Spleen (tissue), 11 donors: ENCODE data around the gene FBXL13. TPM values are rescaled to one million over a fixed set of nuclear protein-coding genes. Genes with fewer than 3 reads are reported as not detected.
"Not testable (repeated sequence)": the region's sequence is repeated elsewhere in the genome, so short reads cannot be mapped to it uniquely, and the experiment has no call there.

Source experiments
- DNase-seq: peaks from one replicate; pipeline ENCODE4 v3.0.0-alpha.2; 2020
- H3K27ac ChIP-seq, 8 donors: fragments of 200-600 bp; sonication (generic) in 7 of 8; 1 replicate in 4 of 8; 2 replicates in 4 of 8; pipeline versions ENCODE4 v1.5.0 to v1.8.0; 2016 to 2021; ENCODE audit warnings: inconsistent platforms in 4 of 8, mild to moderate bottlenecking in 4 of 8, moderate library complexity in 1 of 8
- H3K27me3 ChIP-seq, 7 donors: fragments of 200-600 bp; sonication (generic) in 6 of 7; replicated peaks in 1 of 7; 1 replicate in 4 of 7; 2 replicates in 3 of 7; pipeline versions ENCODE4 v1.5.0 to v1.8.0; 2016 to 2021; ENCODE audit warnings: inconsistent platforms in 3 of 7, mild to moderate bottlenecking in 1 of 7
- H3K36me3 ChIP-seq, 6 donors: fragments of 200-600 bp; sonication (generic) in 5 of 6; 1 replicate in 4 of 6; 2 replicates in 2 of 6; pipeline versions ENCODE4 v1.5.0 to v1.8.0; 2016 to 2021; ENCODE audit warnings: inconsistent platforms in 2 of 6
- H3K4me1 ChIP-seq, 6 donors: fragments of 200-600 bp; sonication (generic) in 5 of 6; 1 replicate in 3 of 6; 2 replicates in 3 of 6; pipeline versions ENCODE4 v1.5.0 to v1.8.0; 2016 to 2021; ENCODE audit warnings: inconsistent platforms in 3 of 6
- H3K4me3 ChIP-seq, 8 donors: fragments of 200-600 bp; sonication (generic) in 7 of 8; 1 replicate in 4 of 8; 2 replicates in 4 of 8; pipeline versions ENCODE4 v1.5.0 to v1.8.0; 2016 to 2021; ENCODE audit warnings: inconsistent platforms in 4 of 8, mild to moderate bottlenecking in 4 of 8, moderate library complexity in 2 of 8
- H3K9me3 ChIP-seq, 8 donors: fragments of 200-600 bp; sonication (generic) in 7 of 8; 1 replicate in 4 of 8; 2 replicates in 4 of 8; pipeline versions ENCODE4 v1.5.0 to v1.8.0; 2016 to 2021; ENCODE audit warnings: inconsistent platforms in 4 of 8
- CTCF ChIP-seq, 11 experiments: fragments of 200-600 bp in 7 of 11; fragments of 450-650 bp in 4 of 11; sonication (generic) in 4 of 11; IDR thresholded peaks in 8 of 11; conservative IDR thresholded peaks in 3 of 11; 1 replicate in 7 of 11; 2 replicates in 4 of 11; pipeline versions ENCODE4 v1.4.0 to v1.8.0; 2016 to 2021; ENCODE audit warnings: antibody characterized with exemption in 11 of 11, inconsistent platforms in 4 of 11, mild to moderate bottlenecking in 1 of 11
- POLR2A ChIP-seq, 3 donors: fragments of 450-650 bp; IDR thresholded peaks; one replicate each; pipeline ENCODE4 v1.5.1; 2017; ENCODE audit warnings: antibody characterized with exemption in 3 of 3, mild to moderate bottlenecking in 1 of 3
- POLR2AphosphoS5 ChIP-seq, 3 donors: sonication (generic); formaldehyde crosslinking; IDR thresholded peaks; one replicate each; pipeline ENCODE4 v1.5.1; 2017; ENCODE audit warnings: antibody characterized with exemption in 3 of 3
- WGBS, 5 donors: extraction: QIAGEN DNeasy Blood & Tissue Kit in 3 of 5; methylation state at CpG; one replicate each; pipeline versions ENCODE4 v1.1.5 to v1.1.7; 2013 to 2018; 5-methylcytosine and 5-hydroxymethylcytosine counted together
- intact Hi-C: fragments of 100-400 bp; cut with DNase I; formaldehyde crosslinking; loops from one replicate; pipeline ENCODE4 v1.15.0; 2023; ENCODE audit warnings: low total_unique reads
- polyA plus RNA-seq, 3 donors: library from polyadenylated mRNA; stranded (reverse); fragments of 200-250 nt; gene quantifications; one replicate each; pipeline ENCODE4 v1.2.1, GENCODE V29; 2013
- total RNA-seq, 7 donors: library from RNA; depleted of rRNA in 3 of 7; stranded (reverse); fragments of >200 nt in 3 of 7; fragmentation: NEBNext Ultra II Directional in 4 of 7; extraction: Animal tissue kit (Norgen Biotek cat#: 25700) in 4 of 7; gene quantifications; one replicate each; pipeline versions ENCODE4 v1.1.0 to v1.2.1, GENCODE V29; 2016 to 2021
- donor health status: healthy with polysubstance abuse.
- donor health status: DM: no; HTN: no; CAD: no; lungs with moderate emphysema.
- donor health status: DM: no; HTN: no; CAD: no.
- donor health status: Bipolar disorder and iron deficiency.
- donor health status: healthy.
- donor health status: DM: no; HTN: no; CAD: no.
- donor health status: DM: yes; HTN: yes; CAD: no.

The FBXL13 gene
- total and polyA plus RNA-seq, 10 donors: 0.09 to 6.6 (median 2.3) TPM

- no peak for DNase-seq
- H3K4me3 ChIP-seq: no peak overlapping the region
- H3K27ac ChIP-seq: no peak overlapping the region
- H3K36me3 ChIP-seq: peaks cover 0 to 34% (median 20%) of the 10 kb centered on the region in 6 donors
- WGBS, 5 donors: 95 to 99% (median 98%) methylated on average over 2 of the region's 2 CpGs
- TF ChIP-seq POLR2A (IDR thresholded peaks at IDR 0.05) (no peak), CTCF (IDR thresholded peaks at IDR 0.05 in 8 of 11, conservative IDR thresholded peaks at IDR 0.05 in 3 of 11) (no peak), POLR2AphosphoS5 (IDR thresholded peaks at IDR 0.05) (no peak)
- peaks cover 8 to 38% (median 21%) of the 10 kb centered on the region in 6 donors for H3K4me1 ChIP-seq
- intact Hi-C loops: no loop called here
- no peaks in the 10 kb centered on the region for H3K9me3 ChIP-seq
- no peaks in the 10 kb centered on the region for H3K27me3 ChIP-seq
Measured at GRCh38 chr7:103080923-103081322, 6.3 kb upstream of the FBXL13 start.

- intact Hi-C loops: no loop called here
- WGBS, 5 donors: 81 to 87% (median 84%) methylated on average over 3 of the region's 3 CpGs
- Histone ChIP-seq H3K27me3 (no peaks in the 10 kb centered on the region), H3K4me1 (peaks cover 10 to 44% (median 26%) of the 10 kb centered on the region in 6 donors), H3K36me3 (peaks cover 0 to 23% (median 12%) of the 10 kb centered on the region in 6 donors), H3K4me3 (no peak overlapping the region), H3K9me3 (no peaks in the 10 kb centered on the region), H3K27ac (no peak overlapping the region)
- no peak for TF ChIP-seq POLR2AphosphoS5 (IDR thresholded peaks at IDR 0.05)
- no peak for TF ChIP-seq POLR2A (IDR thresholded peaks at IDR 0.05)
- no peak for TF ChIP-seq CTCF (IDR thresholded peaks at IDR 0.05 in 8 of 11, conservative IDR thresholded peaks at IDR 0.05 in 3 of 11)
- no peak for DNase-seq
Measured at GRCh38 chr7:103079836-103080235, 5.2 kb upstream of the FBXL13 start.

- H3K27me3 ChIP-seq, DNase-seq, intact Hi-C loops, H3K4me3 ChIP-seq, H3K9me3 ChIP-seq, H3K36me3 ChIP-seq: not testable (repeated sequence)
- Histone ChIP-seq H3K27ac (peak overlapping the region in 1 of 8 donors; percentile 12), H3K4me1 (peaks cover 10 to 57% (median 36%) of the 10 kb centered on the region in 6 donors)
- WGBS, 5 donors: 67 to 75% (median 70%) methylated on average over 6 of the region's 6 CpGs
Measured at GRCh38 chr7:103078226-103078625, 3.6 kb upstream of the FBXL13 start.

- intact Hi-C loops: no loop called here
Measured at GRCh38 chr7:103077318-103077717, 2.7 kb upstream of the FBXL13 start.

More at GRCh38 chr7:103077318-103077717, 2.7 kb upstream of the FBXL13 start:
- Histone ChIP-seq H3K36me3 (no peaks in the 10 kb centered on the region), H3K4me1 (peaks cover 10 to 54% (median 34%) of the 10 kb centered on the region in 6 donors), H3K27ac (no peak overlapping the region), H3K4me3 (no peak overlapping the region), H3K9me3 (no peaks in the 10 kb centered on the region), H3K27me3 (no peaks in the 10 kb centered on the region)
- TF ChIP-seq CTCF (IDR thresholded peaks at IDR 0.05 in 8 of 11, conservative IDR thresholded peaks at IDR 0.05 in 3 of 11): no peak
- TF ChIP-seq POLR2AphosphoS5 (IDR thresholded peaks at IDR 0.05): no peak
- no peak for TF ChIP-seq POLR2A (IDR thresholded peaks at IDR 0.05)
- DNase-seq: no peak
- 95 to 98% (median 96%) methylated on average over 3 of the region's 3 CpGs for WGBS, 5 donors
